Stimulated activated CD8-positive, alpha-beta memory T cell treated with anti-CD3 and anti-CD28 coated beads, Interleukin-15, amount 100 ng/mL, for 48 hours (primary cell): ENCODE data around the gene ARL5C.
"Not testable (repeated sequence)": the region's sequence is repeated elsewhere in the genome, so short reads cannot be mapped to it uniquely, and the experiment has no call there.

Experiments used
- DNase-seq, 2 donors: peaks; one replicate each; pipeline ENCODE4 v3.0.0-alpha.2; 2020; ENCODE audit warnings: low read depth in 2 of 2

Gene ARL5C

GRCh38 chr17:39141294-39141693 lies 24.7 kb downstream of the ARL5C start:
- no peak for DNase-seq

GRCh38 chr17:39139561-39139960 lies 26.4 kb downstream of the ARL5C start:
- no peak for DNase-seq

DNA sequence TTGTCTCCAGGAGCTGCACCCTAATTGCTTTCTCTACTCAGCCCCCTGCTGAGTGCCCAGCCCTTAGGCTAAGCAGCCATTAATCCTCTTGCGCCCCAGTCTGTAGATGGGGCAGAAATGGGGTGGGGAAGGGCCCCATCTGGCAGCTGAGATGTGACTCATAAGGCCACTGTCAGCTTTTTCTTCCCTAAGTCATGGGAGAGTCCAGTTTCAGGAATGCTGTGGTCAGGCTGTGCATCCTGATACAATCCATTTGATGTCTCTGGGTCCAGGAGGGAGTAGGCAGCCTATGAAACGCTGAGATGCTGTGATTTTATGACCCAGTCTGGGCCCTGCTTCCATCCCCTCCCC lies 26.8 kb downstream of the ARL5C start:
- no peak for DNase-seq

DNA sequence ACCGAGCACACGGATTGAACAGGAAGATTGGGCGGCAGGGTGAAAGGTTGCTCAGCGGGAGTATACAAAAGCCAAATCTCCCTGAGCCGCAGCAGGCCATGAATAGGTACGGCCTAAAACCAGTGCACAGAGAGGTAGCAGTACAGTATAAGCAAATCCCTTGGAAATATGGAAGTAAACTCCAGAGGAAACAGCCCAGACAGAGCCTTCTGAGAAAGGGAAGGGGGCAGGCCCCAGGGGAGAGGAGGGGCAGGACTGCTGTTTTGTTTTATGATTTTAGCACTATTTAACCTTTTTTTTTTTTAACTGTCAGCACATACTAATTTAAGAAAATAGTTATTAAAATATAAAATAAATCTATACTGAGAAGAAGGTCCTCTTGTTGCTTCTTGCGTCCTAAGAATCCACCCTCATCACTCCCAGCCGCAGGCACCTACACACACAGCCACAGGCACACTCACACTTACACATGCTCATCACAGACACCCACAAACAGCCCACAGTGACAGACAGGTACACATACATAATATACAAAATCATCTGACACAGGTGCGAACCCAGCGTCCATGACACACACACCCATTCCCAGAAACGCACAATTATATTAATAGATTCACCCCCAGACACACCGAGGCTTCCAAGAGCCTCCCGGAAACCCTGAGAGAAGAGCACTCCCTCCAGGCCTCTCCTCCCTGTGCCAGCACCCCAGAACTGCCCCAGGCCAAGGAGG lies 27.4 kb downstream of the ARL5C start:
- DNase-seq = no peak

GRCh38 chr17:39134878-39135277 lies 31.1 kb downstream of the ARL5C start:
- no peak for DNase-seq

GRCh38 chr17:39132192-39132610 lies 33.8 kb downstream of the ARL5C start:
- DNase-seq = no peak

- no peak for DNase-seq
These were observed 34.3 kb downstream of the ARL5C start for GRCh38 chr17:39131616-39132015.

DNA sequence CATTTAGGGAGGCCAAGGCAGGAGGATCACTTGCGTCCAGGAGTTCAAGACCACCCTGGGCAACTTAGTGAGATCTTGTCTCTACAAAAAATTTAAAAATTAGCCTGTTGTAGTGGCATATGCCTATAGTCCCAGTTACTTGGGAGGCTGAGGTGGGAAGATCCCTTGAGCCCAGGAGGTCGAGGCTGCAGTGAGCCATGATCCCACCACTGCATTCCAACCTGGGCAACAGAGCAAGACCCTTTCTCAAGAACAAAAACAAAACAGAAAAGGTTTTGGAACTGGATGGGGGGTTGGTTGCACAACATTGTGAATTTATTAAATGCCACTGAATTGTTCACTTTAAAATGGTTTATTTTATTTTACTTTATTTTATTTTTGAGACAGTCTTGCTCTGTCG lies 35.8 kb downstream of the ARL5C start:
- no peak for DNase-seq

GRCh38 chr17:39129544-39129943 lies 36.4 kb downstream of the ARL5C start:
- not testable (repeated sequence) for DNase-seq

DNA sequence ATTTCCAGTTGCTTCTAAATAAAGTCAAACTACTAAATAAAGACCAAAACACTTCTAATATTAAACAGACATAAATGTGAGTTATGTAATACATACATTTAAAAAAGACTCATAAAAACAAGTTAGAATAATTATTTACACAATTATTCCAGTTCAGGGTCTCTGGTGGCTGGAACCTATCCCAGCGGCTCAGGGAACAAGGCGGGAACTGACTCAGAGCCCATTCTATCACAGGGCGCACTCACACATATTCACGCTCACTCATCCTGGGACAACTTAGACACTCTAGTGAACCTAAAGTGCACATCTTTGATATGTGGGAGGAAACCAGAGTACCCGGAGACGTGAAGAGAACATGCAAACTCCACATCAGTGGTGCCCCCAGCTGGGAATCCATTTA lies 39.5 kb downstream of the ARL5C start:
- DNase-seq = no peak

DNA sequence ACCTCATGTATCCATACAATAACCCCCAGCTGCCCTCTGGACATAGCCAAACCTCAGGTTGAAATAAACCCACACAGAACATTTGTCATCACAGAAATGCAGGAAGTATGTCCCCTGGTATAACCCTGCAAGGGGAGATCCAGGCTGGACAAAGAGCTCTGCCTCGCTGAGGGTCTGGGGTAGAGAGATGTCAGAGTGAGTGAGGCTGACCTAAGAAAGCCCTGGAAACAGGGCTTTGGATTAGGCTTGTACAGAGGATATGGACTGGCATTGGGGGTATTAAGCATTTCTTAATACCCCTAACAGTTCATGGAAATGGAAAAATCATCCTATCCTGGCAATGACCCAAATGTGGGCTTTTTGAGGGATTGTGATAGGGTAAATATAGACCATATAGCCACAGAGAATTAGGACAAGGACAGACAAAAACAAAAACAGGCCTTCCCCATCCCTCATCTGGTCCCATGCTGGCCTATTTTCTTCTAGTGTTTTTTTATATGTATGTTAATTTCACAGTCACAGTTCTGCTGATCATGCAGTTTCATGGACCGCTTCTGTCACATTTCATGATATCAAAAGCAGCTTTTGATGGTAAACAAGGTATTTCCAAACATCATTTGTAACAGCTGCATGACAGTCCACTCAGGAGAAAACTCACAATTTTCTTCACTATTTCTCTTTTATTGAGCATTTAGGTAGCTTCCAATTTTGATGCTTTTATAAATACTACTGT lies 40.7 kb downstream of the ARL5C start:
- DNase-seq = no peak

DNA sequence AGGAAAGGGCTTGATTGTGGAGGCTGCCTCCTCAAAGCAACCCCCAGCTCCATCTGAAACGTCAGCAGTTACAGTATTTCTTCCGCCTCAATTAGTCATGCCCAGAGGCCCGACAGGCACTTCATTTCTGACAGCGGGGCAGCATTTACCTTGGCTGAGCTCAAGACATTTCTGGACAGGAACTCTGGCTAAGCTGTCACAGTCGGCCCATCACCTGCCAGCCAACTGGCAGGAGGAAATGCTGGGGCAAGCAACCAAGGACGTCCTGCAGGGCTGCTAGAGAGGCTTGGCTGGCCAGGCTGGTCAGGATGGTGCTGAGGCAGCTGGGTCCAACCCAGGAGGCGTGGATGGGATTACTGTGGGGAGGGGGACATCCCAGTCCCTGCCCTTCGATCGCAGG lies 42.3 kb downstream of the ARL5C start:
- no peak for DNase-seq

DNA sequence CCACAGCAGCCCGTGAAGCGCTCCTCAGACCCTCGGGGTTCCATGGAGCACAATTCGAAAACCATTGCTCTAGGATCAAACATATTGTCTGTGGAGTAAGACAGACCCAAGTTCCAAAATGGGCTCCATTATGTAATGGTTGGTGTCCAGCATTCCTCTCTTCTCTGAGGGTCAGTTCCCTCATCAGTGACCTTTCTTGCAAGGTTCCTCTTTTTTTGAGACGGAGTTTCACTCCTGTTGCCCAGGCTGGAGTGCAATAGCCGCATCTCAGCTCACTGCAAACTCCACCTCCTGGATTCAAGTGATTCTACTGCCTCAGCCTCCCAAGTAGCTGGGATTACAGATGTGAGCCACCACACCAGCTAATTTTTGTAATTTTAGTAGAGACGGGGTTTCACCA lies 43.0 kb downstream of the ARL5C start:
- no peak for DNase-seq

GRCh38 chr17:39121919-39122318 lies 44.0 kb downstream of the ARL5C start:
- DNase-seq = not testable (repeated sequence)

- no peak for DNase-seq
These were observed 47.1 kb downstream of the ARL5C start for GRCh38 chr17:39118674-39119419.

DNA sequence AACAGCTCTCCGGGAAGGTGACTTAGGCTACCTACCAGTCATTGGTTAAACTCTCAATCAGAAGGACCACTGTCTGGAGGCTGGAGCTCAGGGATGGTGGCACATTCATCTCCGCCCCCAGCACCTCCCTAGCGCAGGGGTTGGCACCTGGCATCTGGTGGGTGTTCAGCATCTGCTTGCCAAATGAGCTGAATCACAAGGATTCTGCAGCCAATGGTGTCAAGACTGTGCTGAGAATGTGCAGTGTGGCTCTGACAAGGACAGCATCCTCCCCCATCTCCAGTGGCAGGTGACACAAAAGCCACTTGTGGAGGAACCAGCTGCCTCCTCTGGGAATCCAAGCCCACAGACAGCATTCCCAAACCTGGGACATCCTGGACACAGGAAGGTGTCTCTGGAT lies 49.7 kb downstream of the ARL5C start:
- no peak for DNase-seq

DNA sequence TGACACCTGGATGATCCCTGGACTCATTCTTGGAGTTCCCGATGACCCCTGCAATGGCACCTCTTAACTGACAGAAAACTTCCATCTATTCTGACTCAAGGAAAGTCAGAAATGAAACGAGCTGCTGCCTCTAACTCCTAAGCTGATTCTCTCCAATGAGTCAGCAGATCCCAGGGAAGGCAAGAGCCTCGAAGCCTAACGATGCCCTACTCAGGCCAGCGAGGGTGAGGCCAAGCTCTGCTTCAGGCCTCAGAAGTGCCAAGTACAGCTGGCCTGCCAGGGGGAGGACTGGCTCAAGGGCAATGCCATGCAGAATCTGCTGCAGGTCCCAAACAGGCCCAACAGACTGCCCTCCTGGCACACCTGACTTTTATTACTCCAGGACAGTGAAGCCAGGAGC lies 50.8 kb downstream of the ARL5C start:
- no peak for DNase-seq

DNA sequence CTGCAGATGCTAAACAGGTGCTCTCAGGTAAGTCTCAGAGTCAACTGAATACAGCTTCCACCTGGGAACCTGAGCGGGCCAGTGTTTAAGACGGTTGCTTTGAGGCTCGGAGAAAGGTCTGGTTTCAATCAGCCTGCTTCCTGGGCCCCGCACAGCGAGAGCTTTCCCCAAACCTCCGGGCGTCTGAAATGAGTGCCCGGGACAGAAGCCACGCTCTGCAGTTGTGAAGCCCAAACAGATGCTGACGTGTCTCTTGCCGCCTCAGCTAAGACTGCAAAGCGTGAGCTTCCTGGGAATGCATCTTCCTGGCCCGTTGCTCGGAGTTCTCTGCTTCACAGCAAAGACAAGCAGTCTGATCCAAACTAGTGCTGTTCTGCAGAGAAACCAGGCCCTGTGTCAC lies 51.2 kb downstream of the ARL5C start:
- DNase-seq = no peak

DNA sequence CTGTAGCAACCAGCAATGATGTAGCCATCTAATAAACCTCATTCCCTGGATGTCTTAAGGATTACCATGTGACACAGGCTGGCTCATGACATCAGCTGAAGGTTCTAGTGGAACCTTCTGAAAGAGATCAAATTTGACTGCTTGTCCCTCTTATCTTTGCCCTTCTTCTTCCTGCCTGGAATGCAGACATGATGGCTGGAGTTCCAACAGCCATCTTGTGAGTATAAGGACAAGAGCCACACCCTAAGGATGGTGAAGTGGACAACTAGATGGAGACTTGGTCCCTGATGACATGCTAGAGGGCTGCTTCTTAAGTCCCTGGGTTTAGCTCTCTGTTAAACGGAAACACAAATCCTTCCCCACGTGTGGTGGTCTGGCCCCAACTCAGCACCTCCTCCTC lies 52.1 kb downstream of the ARL5C start:
- no peak for DNase-seq

- DNase-seq = no peak
These were observed 55.4 kb downstream of the ARL5C start for GRCh38 chr17:39110435-39111136.

- DNase-seq = no peak
These were observed 57.2 kb downstream of the ARL5C start for GRCh38 chr17:39108461-39109375.
